GM23248 (cell line): Measurements from ENCODE around the gene STX4.

Source experiments
- EZH2 ChIP-seq: fragments of 200-600 bp; sonication (generic); IDR thresholded peaks from 2 replicates; pipeline ENCODE4 v1.6.1; 2018; ENCODE audit warnings: antibody characterized with exemption, mild to moderate bottlenecking; ENCODE audit not compliant: insufficient read depth, poor library complexity, severe bottlenecking
- EZH2phosphoT487 ChIP-seq: fragments of 200-600 bp; sonication (generic); IDR thresholded peaks from 2 replicates; pipeline ENCODE4 v1.6.1; 2018; ENCODE audit warnings: antibody characterized with exemption, moderate library complexity, mild to moderate bottlenecking, low read depth; ENCODE audit not compliant: insufficient read depth

DNA sequence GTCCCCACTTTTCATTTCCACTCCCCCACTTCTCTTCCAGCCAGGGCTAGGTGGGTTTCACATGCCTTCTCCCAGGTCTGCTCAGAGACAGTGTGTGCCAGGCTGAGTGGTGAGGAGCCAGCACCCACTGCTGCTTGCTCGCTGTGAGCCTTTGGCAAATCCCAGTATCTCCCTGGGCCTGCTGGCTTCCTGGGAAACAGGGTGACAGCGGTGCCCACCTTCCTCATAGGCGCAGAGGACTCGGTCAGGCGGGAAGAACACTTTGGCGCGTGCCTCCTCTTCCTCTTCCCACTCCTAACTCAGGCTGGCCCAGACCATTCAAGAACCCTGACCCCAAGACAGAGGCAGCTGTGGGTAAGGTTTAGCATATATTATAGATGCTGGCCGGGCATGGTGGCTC, 55.8 kb downstream of the STX4 start:
- TF ChIP-seq EZH2phosphoT487 (no peak), EZH2 (no peak)
